Measurements from ENCODE around the gene NCOR1. TPM values are rescaled to one million over a fixed set of nuclear protein-coding genes. Genes with fewer than 3 reads are reported as not detected.

The NCOR1 gene
- total RNA-seq, 4 donors from 2014 or later = 96.9 to 158 (median 133) TPM

DNA sequence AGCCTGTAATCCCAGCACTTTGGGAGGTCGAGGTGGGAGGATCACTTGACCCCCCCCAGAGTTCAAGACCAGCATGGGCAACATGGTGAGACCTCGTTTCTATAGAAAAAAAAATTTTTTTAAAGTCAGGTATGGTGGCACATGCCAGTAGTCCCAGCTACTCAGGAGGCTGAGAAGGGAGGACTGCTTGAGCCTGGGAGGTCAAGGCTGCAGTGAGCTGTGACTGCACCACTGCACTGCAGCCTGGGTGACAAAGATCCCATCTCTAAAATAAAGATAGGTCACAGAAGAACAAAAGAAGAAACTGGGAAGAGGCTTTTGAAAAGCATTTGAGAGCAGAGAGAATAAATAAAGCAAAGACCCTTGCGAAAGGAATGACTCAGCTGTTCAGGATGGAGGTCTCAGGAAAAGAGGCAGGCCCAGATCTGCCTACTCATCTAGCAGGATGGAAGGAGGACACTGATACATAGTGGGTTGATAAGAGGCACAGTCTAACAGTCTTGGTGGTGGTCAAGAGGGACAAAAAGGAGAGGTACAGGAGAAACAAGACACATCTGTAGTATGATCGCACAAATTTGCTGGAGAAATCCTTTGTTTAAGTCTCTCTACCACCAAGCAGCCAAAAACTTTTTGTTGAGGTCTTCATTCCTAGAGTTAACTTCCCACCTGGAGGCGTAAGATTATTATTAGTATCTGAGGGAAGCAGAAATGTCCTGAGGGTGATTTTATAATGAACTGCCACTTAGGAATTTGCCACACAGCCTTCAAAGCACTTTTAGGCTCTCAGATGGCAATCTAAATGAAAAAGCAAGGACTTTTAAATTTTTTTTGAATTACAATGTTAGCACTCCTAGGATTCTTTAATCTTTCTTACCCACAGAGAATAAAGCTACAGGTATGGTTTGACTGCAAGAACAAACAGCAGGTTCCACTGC lies 233.4 kb downstream of the NCOR1 start:
- TF ChIP-seq, protein P1, sequence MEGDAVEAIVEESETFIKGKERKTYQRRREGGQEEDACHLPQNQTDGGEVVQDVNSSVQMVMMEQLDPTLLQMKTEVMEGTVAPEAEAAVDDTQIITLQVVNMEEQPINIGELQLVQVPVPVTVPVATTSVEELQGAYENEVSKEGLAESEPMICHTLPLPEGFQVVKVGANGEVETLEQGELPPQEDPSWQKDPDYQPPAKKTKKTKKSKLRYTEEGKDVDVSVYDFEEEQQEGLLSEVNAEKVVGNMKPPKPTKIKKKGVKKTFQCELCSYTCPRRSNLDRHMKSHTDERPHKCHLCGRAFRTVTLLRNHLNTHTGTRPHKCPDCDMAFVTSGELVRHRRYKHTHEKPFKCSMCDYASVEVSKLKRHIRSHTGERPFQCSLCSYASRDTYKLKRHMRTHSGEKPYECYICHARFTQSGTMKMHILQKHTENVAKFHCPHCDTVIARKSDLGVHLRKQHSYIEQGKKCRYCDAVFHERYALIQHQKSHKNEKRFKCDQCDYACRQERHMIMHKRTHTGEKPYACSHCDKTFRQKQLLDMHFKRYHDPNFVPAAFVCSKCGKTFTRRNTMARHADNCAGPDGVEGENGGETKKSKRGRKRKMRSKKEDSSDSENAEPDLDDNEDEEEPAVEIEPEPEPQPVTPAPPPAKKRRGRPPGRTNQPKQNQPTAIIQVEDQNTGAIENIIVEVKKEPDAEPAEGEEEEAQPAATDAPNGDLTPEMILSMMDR (IDR thresholded peaks at IDR 0.05; ENCODE audit: low read depth) = no peak

DNA sequence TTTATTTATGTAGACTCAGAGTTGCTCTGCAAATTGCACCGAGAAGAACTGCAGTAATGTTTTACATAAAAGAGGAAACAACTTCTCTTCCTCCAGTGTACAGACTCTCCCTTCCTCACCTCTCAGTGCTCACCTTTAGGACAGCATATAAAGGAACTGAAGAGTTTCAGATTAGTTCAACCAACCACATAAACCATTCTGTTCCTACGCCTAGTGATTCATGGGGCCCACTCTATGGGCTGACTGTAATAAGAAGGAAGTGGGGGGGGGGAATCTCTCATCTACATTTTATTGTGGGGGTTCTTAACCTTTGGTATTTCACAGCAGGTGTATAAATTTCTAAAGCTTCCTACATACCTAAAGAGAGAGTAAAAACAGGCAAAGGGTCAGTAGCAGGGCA lies 234.1 kb downstream of the NCOR1 start:
- TF ChIP-seq, protein P1 (IDR thresholded peaks at IDR 0.05; ENCODE audit: low read depth) = no peak

Small RNA genes lying within 50 kb of the gene (small RNA-seq; reads per million reads assigned to genes)
- gene RNU6-314P (not detected), gene RNU6-862P (not detected)

Other genes starting within 250 kb of the NCOR1 start
- gene ZSWIM7, start 215.8 kb downstream of the NCOR1 start, total RNA-seq = 10 to 100 TPM in 3 of 4 donors, 1 to 10 TPM in 1; 9.7 to 23.9 (median 16.8) TPM
- gene TTC19, start 215.7 kb downstream of the NCOR1 start, total RNA-seq = 10 to 100 TPM; 27.7 to 57.9 (median 48.0) TPM
- 10 to 100 TPM; 59.7 to 94.0 (median 68.0) TPM for gene PIGL, start 1.7 kb upstream of the NCOR1 start, total RNA-seq
- gene CENPV, start 137.9 kb upstream of the NCOR1 start, total RNA-seq = 10 to 100 TPM in 2 of 4 donors, 1 to 10 TPM in 2; 1.8 to 14.7 (median 9.3) TPM
- 100 to 1,000 TPM; 631 to 867 (median 703) TPM for gene UBB, start 165.6 kb upstream of the NCOR1 start, total RNA-seq
- gene TRPV2, start 200.0 kb upstream of the NCOR1 start, total RNA-seq = 10 to 100 TPM in 3 of 4 donors, 1 to 10 TPM in 1; 7.8 to 66.1 (median 17.0) TPM

Measured in subcutaneous adipose tissue (tissue), 4 donors.